Globus pallidus (tissue), 1 donor: ENCODE results near the gene MINDY2.
"Not testable (repeated sequence)": the region's sequence is repeated elsewhere in the genome, so short reads cannot be mapped to it uniquely, and the experiment has no call there.

ENCODE experiments used
- DNase-seq: peaks from one replicate; pipeline ENCODE4 v3.0.0-alpha.2; 2015; ENCODE audit warnings: low spot score

The MINDY2 gene

DNA sequence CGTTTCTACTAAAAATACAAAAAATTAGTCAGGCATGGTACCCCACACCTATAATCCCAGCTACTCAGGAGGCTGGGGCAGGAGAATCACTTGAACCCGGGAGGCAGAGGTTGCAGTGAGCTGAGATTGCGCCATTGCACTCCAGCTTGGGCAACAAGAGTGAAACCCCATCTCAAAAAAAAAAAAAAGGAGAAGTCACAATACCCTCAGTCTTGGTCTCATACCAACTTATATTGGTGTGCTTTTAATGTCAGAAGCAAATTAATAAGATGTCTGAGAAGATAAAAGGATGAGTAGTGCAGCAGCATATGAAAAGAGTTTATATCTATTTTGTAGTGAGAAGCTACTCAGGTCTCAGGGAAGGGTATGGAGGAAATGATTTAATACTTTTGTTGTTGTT is 112.8 kb downstream of the MINDY2 start:
- not testable (repeated sequence) for DNase-seq

- DNase-seq, result no peak
Measured at GRCh38 chr15:58886921-58887320, 115.8 kb downstream of the MINDY2 start.

DNA sequence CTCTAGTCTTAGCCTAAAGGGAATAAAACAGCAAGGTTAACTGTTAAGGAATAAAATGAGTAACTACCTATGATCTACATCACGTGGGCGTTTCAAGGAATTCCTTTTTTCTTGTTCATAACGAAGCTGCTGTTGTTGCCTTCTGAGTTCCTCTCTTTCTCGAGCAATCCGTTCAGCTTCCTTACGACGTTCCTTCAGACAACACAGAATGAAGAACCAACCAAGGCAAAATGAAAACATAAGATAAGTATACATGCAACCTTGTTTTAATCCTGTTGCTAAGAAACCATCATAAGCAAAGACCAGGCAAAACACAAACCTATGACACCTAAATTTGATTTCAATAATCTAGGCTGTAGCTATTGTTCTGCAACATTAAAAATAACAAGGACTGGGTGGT is 118.3 kb downstream of the MINDY2 start:
- DNase-seq, result no peak

DNA sequence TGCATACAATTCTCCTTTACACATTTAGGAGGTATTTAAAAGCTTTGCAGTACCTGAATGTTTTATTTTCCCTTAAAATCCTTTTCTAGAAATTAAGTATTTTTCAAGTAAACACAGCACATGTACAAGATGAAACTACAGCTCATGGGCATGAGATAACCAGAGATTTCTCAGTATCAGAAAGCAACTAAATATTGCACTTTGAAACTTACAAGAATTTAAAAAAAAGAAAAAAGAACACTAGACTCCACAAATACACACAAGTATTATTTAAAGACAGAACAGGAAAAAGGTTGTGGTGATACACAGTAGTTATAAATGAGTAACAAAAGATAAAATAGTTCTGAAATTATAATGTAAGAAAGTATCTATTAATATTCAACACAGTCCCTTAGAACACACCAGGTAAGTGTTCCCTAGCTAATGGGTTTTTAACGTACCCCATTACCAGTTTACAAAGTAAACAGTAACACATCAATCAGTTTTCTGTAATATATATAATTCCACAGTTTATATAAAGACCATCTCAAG is 127.1 kb downstream of the MINDY2 start:
- DNase-seq, result no peak

DNA sequence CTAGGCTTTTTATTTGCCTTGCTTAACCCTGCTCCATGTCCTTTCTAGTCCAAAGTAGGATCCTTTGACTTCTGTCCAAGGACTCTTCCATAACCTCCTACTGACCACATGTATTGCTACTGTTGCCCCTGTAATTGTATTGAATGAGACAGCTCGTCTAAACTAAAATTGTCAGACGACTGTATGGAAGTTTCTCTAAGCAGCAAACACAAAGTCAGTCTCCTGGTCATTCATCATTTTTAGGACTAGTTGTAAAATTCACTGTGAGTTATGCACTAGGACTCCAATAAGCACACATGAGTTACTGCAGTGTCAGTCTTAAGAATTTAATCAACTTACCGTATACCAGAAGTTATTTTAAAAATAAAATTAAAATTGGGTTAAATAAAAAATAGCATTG is 129.5 kb downstream of the MINDY2 start:
- DNase-seq, result no peak

- no peak for DNase-seq
Measured at GRCh38 chr15:58908550-58909309, 137.6 kb downstream of the MINDY2 start.

DNA sequence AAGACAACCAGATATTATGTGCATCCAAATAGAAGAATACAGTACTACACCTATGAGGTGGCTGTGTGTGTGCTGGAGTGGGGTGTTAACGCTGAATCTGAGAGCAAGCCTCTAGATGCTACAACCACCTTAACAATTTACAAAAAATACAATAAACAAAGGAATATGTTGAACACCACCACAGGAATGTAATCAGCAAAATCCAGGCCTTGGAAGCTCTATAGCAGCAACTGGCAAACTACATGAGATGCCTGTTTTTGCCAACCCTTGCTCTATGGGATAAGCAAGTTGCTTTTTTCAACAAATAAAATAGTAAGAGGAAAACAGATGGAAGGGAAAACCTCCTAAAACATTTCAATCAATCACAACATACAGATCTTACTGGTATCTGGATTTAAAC is 138.5 kb downstream of the MINDY2 start:
- DNase-seq, result no peak

DNA sequence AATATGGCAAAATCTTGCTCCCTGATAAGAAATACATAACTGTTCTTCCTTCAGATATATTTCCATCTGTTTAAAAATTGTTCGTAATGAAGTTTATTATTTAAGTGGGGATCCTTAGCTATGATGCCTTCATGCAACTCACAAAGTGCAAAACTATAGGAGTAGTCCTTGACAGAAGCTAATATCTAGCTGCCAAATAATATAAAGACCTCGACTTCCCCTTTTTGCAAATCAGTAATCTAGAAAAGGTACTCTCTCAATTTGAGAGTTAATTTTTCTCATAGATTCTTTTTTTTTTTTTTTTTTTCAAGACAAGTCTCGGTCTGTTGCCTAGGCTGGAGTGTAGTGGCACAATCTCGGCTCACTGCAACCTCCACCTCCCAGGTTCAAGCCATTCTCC is 139.4 kb downstream of the MINDY2 start:
- DNase-seq, result no peak
